Renal pelvis (tissue), 12 donors: ENCODE results near the gene IMPACT. TPM values are rescaled to one million over a fixed set of nuclear protein-coding genes. Genes with fewer than 3 reads are reported as not detected.

Experiments used
- DNase-seq: peaks from one replicate; pipeline ENCODE4 v3.0.0-alpha.2; 2013
- long read RNA-seq, 16 experiments: transcript quantifications; one replicate each; lab custom pipeline, GENCODE V29; 2026
- polyA plus RNA-seq, 3 donors: library from polyadenylated mRNA; unstranded; fragments of 120-200 nt; gene quantifications; one replicate each; pipeline ENCODE4 v1.2.1, GENCODE V29; 2013; ENCODE audit not compliant: insufficient read length in 3 of 3

IMPACT gene, protein sequence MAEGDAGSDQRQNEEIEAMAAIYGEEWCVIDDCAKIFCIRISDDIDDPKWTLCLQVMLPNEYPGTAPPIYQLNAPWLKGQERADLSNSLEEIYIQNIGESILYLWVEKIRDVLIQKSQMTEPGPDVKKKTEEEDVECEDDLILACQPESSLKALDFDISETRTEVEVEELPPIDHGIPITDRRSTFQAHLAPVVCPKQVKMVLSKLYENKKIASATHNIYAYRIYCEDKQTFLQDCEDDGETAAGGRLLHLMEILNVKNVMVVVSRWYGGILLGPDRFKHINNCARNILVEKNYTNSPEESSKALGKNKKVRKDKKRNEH
- polyA plus RNA-seq = 10 to 100 TPM; 50.5 to 53.8 (median 52.9) TPM
- long read RNA-seq, donor 1, transcript IMPACT-201 (11 exons, 3,792 nt) = major isoform, 11 of 11 reads
- long read RNA-seq, donor 1, partial matches to known transcripts = 0 of 11 reads
- long read RNA-seq, donor 1, other reads (novel, unspliced or antisense) = 0 of 11 reads
- long read RNA-seq, donor 2, transcript IMPACT-201 (11 exons, 3,792 nt) = major isoform, 22 of 25 reads
- long read RNA-seq, donor 2, partial matches to known transcripts = 0 of 25 reads
- long read RNA-seq, donor 2, other reads (novel, unspliced or antisense) = 0 of 25 reads
- long read RNA-seq, donor 3, transcript IMPACT-201 (11 exons, 3,792 nt) = major isoform, 9 of 10 reads
- long read RNA-seq, donor 3, partial matches to known transcripts = 0 of 10 reads
- long read RNA-seq, donor 3, other reads (novel, unspliced or antisense) = 0 of 10 reads
- long read RNA-seq, donor 4, transcript IMPACT-201 (11 exons, 3,792 nt) = major isoform, 6 of 7 reads
- long read RNA-seq, donor 4, partial matches to known transcripts = 0 of 7 reads
- long read RNA-seq, donor 4, other reads (novel, unspliced or antisense) = 0 of 7 reads
- long read RNA-seq, donor 5, transcript IMPACT-201 (11 exons, 3,792 nt) = major isoform, 5 of 5 reads
- long read RNA-seq, donor 5, partial matches to known transcripts = 0 of 5 reads
- long read RNA-seq, donor 5, other reads (novel, unspliced or antisense) = 0 of 5 reads
- long read RNA-seq, donor 6, transcript IMPACT-201 (11 exons, 3,792 nt) = major isoform, 17 of 17 reads
- long read RNA-seq, donor 6, partial matches to known transcripts = 0 of 17 reads
- long read RNA-seq, donor 6, other reads (novel, unspliced or antisense) = 0 of 17 reads
- long read RNA-seq, donor 7, transcript IMPACT-201 (11 exons, 3,792 nt) = major isoform, 10 of 11 reads
- long read RNA-seq, donor 7, partial matches to known transcripts = 0 of 11 reads
- long read RNA-seq, donor 7, other reads (novel, unspliced or antisense) = 0 of 11 reads
- long read RNA-seq, donor 8, transcript IMPACT-201 (11 exons, 3,792 nt) = major isoform, 5 of 5 reads
- long read RNA-seq, donor 8, partial matches to known transcripts = 0 of 5 reads
- long read RNA-seq, donor 8, other reads (novel, unspliced or antisense) = 0 of 5 reads
- long read RNA-seq, donor 9, transcript IMPACT-201 (11 exons, 3,792 nt) = major isoform, 20 of 20 reads
- long read RNA-seq, donor 9, partial matches to known transcripts = 0 of 20 reads
- long read RNA-seq, donor 9, other reads (novel, unspliced or antisense) = 0 of 20 reads
- long read RNA-seq, donor 10, transcript IMPACT-201 (11 exons, 3,792 nt) = major isoform, 16 of 16 reads
- long read RNA-seq, donor 10, partial matches to known transcripts = 0 of 16 reads
- long read RNA-seq, donor 10, other reads (novel, unspliced or antisense) = 0 of 16 reads
- long read RNA-seq, donor 11, transcript IMPACT-201 (11 exons, 3,792 nt) = major isoform, 14 of 15 reads
- long read RNA-seq, donor 11, partial matches to known transcripts = 0 of 15 reads
- long read RNA-seq, donor 11, other reads (novel, unspliced or antisense) = 0 of 15 reads
- long read RNA-seq, donor 12, transcript IMPACT-201 (11 exons, 3,792 nt) = major isoform, 19 of 19 reads
- long read RNA-seq, donor 12, partial matches to known transcripts = 0 of 19 reads
- long read RNA-seq, donor 12, other reads (novel, unspliced or antisense) = 0 of 19 reads
- long read RNA-seq, donor 13, transcript IMPACT-201 (11 exons, 3,792 nt) = major isoform, 9 of 31 reads
- long read RNA-seq, donor 13, partial matches to known transcripts = 19 of 31 reads
- long read RNA-seq, donor 13, other reads (novel, unspliced or antisense) = 0 of 31 reads
- long read RNA-seq, donor 14 = 0 reads
- long read RNA-seq, donor 15 = 0 reads
- long read RNA-seq, donor 16, transcript IMPACT-201 (11 exons, 3,792 nt) = major isoform, 19 of 20 reads
- long read RNA-seq, donor 16, partial matches to known transcripts = 0 of 20 reads
- long read RNA-seq, donor 16, other reads (novel, unspliced or antisense) = 0 of 20 reads

DNA sequence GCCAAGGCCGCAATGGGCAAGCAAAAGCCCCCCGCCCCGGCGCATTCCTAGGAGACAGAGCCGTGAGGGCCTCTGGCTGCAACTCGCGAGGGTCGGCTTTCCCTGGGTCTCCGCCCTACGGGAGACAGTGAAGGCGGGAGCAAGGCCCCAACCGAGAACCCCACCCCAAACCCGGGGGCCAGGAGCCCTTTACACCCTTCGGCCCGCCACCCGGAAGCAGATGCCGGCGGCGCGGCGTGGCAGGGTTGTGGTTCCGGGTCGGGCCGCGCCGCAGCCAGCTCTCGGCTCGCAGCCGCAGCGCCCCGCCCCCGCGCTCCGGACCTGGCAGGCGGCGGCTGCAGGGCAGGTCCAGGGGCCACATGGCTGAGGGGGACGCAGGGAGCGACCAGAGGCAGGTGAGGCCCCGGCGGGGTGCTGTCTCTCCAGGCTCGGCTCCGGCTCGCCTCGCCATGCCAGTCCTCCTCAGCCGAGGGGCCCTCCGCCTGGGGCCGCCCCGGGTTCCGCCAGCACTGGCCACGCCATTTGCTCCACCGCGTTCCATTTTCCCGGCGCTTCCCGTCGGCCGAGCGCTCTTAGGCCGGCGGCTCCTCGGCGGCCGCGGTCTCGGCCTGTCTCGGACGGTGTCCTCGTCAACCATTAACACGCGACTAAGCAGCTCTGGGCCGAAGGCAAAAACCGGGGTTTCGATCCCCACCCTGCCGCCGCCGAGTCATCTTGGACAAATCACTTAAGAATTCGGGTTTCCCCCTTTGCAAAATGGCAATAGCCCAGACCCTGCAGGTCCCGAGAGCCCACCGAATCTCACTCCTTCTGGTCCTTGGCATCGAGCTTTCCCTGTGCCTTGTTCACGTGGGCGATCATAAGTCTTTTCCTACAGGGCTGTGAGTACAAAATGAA is at the start of gene IMPACT:
TSS of gene IMPACT (plus strand) at position 273 of the 897 bp plus-strand sequence. CDS start at position 360, 87 bp downstream.
- peak; percentile 85 for DNase-seq

DNA sequence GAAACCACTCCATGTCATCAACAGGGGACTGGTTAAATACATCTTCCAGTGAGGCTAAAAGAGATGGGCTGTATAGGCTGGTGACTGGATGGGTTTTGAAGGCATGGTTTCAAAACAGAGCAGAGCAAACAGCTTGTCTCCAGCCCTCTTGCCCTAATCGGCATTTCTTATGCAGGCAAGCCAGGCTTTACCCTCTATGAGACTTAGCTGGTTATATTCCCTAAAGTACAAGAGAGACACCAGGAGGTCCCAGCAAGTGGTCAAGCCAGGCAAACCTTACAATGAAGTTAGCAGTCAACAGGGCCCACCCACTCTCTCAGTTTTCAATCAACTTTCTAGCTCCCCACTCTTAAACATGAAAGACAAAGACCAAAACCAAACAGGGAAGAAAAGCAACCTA is 47.9 kb upstream of the IMPACT start:
- no peak for DNase-seq

DNA sequence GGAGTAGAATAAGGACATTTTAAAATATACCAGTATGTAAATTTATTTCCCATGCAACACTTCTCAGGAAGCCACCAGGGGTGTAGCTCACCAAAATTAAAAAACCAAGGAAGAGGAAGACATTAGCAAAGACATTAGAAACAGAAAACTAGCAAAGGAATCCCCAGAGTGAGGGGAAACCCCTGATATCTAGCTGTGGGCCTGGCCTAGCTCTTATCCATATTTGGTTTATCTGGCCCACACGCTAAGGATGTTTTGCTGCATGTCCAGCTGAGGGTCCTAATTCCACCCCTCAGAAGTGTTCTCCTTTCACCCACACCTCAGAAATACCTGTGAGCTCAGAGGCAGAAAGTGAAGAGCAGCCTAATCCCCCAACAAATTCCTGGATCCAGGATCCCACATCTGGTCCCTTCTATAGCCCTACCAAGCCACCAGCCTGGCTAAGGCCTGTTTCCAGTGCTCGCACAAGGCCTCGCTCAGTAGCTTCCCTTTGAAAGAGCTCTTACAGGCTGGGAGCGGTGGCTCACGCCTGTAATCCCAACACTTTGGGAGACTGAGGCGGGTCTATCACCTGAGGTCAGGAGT is 46.2 kb upstream of the IMPACT start:
- DNase-seq = no peak

DNA sequence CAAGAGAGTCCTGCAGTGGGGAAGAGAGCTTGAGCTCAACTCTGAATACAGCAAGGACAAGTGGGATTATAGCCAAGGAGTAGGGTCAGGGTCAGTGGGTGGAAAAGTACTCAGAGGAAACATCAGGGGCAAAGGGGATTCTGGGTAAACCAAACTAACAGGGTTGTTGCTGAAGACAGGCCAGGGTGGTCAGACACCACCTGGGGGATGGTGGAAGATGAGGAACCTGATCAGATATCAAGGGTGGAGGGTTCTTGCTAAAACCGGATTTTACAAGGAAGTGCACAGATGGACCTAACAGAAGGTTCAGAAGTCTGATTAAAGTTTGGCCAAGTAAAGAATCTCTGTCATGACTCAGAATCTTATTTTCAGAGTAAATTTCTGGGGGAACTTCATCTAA is 45.3 kb upstream of the IMPACT start:
- DNase-seq = no peak

DNA sequence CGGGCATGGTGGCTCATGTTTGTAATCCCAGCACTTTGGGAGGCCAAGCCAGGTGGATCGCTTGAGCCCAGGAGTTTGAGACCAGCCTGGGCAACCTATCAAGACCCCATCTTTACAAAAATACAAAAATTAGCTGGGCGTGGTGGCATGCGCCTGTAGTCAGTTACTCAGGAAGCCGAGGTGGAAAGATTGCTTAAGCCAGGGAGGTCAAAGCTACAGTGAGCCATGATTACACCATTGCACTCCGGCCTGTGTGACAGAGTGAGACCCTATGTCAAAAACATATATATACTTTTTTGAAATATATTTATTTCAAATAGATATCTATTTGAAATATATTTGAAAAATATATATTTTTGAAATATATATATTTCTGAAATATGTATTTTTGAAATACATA is 39.8 kb upstream of the IMPACT start:
- no peak for DNase-seq

DNA sequence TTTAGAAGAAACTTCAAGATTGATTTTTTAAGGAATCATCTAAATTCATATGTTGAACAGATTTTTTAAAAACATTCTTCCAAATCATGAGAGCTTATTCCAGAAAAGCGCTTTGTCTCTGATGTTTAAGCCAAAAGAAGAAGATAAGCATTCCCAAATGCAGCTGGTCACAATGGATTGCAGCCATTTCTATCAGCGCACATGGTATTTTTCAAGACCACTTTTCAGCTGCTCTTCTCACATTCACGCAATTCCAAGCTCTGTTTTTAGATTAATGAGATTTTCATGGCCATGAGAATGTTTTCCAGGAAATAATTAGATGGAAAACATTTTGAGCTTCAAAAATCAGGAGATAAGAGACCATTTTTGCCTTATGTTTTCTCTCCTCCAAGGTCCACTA is 37.5 kb upstream of the IMPACT start:
- DNase-seq = peak; percentile 35

DNA sequence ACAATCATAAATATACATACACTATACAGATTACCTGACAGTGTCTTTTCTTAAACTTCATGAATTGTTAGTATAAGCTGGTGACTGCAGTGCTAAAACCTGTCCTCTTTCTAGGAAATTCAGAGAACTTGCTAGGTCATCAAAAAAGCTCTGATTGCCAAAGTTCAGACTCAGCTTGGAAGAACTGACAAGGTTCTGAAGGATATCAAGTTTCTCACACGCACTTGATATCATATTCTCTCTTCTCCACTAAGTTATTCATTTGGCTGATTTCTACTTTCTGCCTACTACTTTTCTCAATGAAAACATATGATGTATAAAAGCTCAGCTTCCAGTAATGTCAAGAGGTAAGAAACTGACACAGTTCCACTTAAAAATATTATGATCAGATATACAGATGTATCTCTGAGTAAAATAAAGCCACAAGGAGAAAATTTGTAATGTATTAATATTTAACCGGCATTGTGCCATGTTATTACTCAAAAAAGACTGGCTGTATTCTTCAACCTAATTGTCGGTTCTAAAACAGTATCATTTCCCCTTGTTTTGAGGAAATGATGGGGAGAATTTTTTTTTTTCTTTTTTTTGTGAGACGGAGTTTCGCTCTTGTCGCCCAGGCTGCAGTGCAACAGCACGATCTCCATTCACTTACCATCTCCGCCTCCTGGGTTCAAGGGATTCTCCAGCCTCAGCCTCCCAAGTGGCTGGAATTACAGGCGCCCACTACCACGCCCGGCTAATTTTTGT is 31.2 kb upstream of the IMPACT start:
- no peak for DNase-seq

DNA sequence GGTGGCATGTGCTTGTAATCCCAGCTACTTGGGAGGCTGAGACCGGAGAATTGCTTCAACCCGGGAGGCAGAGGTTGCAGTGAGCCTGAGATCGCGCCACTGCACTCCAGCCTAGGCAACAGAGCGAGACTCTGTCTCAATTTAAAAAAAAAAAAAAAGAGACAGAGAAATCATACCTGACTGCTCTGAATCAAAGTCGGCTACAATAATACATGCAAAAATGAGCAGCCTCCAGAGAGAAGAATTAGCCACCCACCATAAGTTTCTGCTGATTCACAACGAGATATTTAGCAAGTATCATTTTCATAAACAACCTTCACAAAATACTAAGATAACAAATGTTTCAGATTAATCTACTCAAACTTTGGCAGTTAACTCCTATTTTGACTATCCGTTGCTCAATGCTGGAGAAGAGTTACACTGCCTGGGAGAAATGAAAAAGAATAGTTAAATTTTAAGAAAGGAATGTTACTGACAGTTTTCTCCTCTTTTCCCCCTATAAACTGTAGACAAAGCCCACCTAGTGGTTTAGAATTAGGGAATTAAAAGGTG is 30.3 kb upstream of the IMPACT start:
- DNase-seq = no peak

DNA sequence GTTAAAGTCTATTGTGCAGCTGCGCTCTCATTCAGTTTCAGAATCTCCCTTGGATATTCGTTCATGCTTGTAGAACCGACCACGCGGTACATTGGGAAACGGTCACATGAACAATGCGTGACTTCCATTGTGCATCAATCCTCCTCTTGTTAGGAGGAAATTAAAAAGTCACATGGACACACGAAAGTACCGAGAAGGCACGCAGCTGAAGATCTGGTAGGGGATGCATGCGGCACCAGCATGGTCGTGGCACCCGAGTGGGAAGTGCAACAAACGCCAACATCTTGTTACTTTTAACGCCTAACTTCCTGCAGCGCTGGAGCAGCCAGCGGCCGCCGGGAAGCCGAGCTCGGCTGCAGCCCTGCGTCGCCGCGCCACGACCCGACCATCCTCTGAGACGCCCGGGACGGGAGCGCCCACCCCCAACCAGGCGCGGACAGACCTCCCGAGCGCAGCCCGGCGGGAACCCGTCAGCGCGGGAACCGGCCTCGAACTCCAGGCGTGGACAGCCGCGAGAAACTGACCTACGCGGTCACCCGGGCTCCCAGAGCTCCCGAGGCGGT is 29.3 kb upstream of the IMPACT start:
- peak; percentile 71 for DNase-seq

DNA sequence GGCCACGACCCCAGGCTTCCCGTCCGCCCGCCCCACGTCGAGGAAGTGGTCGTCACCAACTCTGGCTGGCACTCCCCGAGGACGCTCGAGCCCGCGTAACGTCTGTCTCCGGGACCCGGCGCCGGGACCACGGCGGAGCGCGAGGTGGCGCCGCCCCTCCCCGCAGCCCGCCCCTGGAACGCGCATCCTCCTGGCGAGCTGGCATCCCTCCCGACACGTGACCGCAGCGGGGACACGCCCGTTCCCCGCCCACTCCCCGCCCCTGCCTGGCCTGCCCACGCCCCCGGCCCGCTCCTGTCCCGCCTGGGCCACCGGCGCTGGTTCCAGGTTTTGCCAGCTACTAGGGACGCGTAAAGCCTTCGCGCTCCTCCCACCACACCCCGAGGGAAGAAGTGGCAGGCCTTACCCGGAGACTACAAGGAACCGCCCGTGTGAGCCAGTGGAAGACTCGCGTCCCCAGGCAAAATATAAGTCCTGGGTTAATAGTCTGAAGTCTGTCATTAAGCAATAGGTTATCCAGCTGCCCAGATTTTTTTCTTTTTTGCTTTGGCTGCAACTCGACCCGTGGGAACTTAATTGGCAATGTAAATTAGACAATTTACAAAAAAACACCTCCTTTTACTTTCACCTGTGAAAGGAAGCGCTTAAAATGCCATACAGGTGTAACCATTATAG is 28.6 kb upstream of the IMPACT start, which contains the start of gene OSBPL1A:
TSS of gene OSBPL1A (minus strand) at position 131 of the 675 bp plus-strand sequence. CDS start 20,291 bp downstream, outside the sequence.
- DNase-seq = peak; percentile 93

DNA sequence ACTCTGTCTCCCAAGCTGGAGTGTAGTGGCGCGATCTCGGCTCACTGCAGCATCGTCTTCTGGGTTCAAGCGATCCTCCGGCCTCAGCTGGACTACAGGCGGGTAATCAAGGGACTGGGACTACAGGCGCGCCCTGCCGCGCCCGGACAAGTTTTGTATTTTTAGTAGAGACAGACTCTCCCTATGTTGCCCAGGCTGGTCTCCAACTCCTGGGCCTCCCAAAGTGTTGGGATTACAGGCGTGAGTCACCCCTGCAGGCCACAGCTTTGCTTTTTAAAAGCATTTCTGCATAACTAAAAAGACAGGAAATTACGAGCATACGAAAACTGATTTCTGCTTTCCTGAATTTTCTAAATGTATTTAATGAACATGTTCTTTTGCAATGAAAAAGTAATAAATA is 27.9 kb upstream of the IMPACT start:
- no peak for DNase-seq

DNA sequence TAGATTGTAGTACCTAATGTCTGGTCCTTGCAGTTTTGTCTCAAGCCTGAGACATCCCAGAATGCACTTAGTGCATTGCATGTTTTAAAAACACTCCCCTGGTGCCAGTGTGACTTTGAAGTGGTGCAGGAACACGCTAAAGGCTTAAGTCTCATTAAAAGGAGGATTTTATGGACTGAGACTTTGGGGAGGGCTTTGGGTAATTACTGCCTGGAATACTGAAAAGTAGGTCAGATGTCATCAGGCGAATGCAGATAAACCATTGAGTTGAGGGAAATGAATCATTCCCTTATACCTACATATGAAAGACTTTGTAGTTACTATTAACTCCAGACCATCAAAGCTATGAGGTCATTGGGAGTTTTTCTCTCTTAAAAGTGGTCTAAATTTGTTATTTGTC is 25.9 kb upstream of the IMPACT start:
- DNase-seq = peak; percentile 45

DNA sequence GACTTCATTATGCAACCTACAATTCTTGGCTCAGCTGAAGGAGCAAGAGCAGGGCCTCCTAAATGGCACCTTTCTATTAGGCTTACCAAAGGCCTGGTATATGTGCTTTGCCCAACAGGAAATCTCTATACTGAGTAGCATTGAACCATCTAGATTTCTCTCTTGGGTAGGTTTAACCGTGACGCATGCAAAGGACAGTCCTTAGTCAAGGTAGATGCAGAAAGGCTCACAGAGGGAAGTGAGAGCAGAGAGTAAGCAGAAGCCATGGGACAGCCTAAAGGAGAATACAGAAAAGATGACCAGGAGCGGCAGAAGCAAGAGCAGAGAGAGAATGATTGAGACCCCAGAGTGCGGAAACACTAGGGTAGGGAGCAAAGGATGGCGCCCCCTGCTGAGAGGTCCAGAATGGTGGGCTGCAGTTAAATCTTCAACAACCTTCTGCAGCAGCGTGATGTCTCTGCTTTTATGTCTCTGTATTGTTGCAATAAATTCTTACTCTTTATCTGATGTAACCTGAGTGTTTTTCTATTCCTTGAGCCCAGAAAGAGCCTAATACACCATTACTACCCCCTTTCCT is 24.2 kb upstream of the IMPACT start:
- no peak for DNase-seq

DNA sequence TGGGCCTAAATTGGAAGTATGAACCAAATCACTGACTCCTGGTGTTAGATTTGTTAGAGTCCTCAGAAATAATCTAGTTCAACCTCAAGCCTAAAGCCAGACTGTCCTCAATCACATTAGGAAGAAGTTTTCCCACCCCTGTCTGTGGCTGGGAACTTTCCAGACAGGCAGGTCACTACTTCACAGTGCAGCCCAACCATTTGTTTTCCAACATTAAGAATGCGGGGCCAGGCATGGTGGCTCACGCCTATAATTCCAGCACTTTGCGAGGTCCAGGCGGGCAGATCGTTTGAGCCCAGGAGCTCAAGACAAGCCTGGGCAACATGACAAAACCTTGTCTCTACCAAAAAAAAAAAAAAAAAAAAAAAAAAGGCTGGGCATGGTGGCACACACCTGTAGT is 23.4 kb upstream of the IMPACT start:
- no peak for DNase-seq

DNA sequence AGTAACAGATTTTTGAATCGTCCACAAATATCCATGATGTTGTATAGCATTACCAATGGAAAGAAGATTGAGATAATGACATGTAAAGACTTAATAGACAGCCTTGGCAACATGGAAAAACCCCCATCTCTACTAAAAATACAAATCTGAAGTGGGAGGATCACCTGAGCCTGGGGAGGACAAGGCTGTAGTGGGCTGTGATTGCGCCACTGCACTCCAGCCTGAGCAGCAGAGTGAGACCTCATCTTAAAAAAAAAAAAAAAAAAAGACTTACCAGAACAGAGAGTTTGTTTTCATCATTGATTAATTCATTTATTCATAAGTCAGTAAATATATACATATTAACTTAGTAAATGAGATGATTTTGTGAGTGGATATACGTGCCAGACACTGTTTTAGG is 21.9 kb upstream of the IMPACT start:
- DNase-seq = no peak

DNA sequence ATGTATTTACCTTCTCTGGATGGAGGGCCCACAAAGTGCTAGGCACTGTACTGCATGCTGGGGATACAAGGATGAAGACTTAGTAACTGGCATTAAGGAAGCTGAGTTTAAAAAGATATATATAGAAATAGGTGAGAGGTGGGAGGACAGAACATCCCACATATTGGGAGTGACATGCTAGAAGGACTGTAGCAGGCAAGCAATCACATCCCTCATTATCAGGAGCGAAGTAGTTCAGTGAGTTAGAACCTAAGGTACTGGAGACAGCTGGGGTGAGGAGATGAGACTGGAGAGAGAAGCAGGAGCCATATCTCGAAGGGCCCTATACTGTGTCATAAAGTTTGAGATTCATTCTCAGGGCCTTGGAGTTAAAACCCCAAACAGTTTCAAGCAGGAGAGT is 18.0 kb upstream of the IMPACT start:
- DNase-seq = no peak
